Endometrium (tissue), 2 donors: ENCODE results near the gene GGPS1.
"Not testable (repeated sequence)": the region's sequence is repeated elsewhere in the genome, so short reads cannot be mapped to it uniquely, and the experiment has no call there.

Experiments
- FAIRE-seq: peaks from 2 replicates; lab custom pipeline; 2012; peaks lifted over from hg19 to GRCh38; lab: Jason Lieb, UNC
- donor health status: control.
- donor health status: control.

The GGPS1 gene

GRCh38 chr1:235339746-235340145 lies 11.4 kb downstream of the GGPS1 start:
- FAIRE-seq: no peak

- no peak for FAIRE-seq
Measured at GRCh38 chr1:235341334-235341733, 13.0 kb downstream of the GGPS1 start.

- FAIRE-seq: no peak
Measured at GRCh38 chr1:235342039-235342438, 13.7 kb downstream of the GGPS1 start.

- FAIRE-seq: no peak
Measured at GRCh38 chr1:235342471-235342870, 14.1 kb downstream of the GGPS1 start.

GRCh38 chr1:235343726-235344125 lies 15.4 kb downstream of the GGPS1 start:
- no peak for FAIRE-seq

GRCh38 chr1:235351441-235351840 lies 23.1 kb downstream of the GGPS1 start:
- FAIRE-seq: no peak

GRCh38 chr1:235351898-235352297 lies 23.5 kb downstream of the GGPS1 start:
- no peak for FAIRE-seq

GRCh38 chr1:235357485-235358373 lies 29.4 kb downstream of the GGPS1 start:
- no peak for FAIRE-seq

- FAIRE-seq: no peak
Measured at GRCh38 chr1:235358899-235359298, 30.5 kb downstream of the GGPS1 start.

- FAIRE-seq: not testable (repeated sequence)
Measured at GRCh38 chr1:235364189-235364588, 35.8 kb downstream of the GGPS1 start.

- FAIRE-seq: no peak
Measured at GRCh38 chr1:235366286-235366685, 37.9 kb downstream of the GGPS1 start.

GRCh38 chr1:235367000-235367908 lies 38.9 kb downstream of the GGPS1 start, which contains the start of gene TBCE:
TBCE (plus strand) TSS chr1:235367427; CDS start chr1:235380050, 12,623 bp downstream.
- FAIRE-seq: peak; percentile 95

- FAIRE-seq: no peak
Measured at GRCh38 chr1:235368428-235368827, 40.1 kb downstream of the GGPS1 start.

- FAIRE-seq: no peak
Measured at GRCh38 chr1:235369802-235370201, 41.4 kb downstream of the GGPS1 start.

GRCh38 chr1:235375919-235376605 lies 47.7 kb downstream of the GGPS1 start:
- FAIRE-seq: no peak

- not testable (repeated sequence) for FAIRE-seq
Measured at GRCh38 chr1:235378134-235378735, 49.9 kb downstream of the GGPS1 start.

GRCh38 chr1:235381955-235382739 lies 53.8 kb downstream of the GGPS1 start:
- FAIRE-seq: not testable (repeated sequence)

GRCh38 chr1:235385633-235386032 lies 57.3 kb downstream of the GGPS1 start:
- FAIRE-seq: not testable (repeated sequence)

GRCh38 chr1:235391874-235392273 lies 63.5 kb downstream of the GGPS1 start:
- FAIRE-seq: no peak
